Neural progenitor cell (in vitro differentiated cells): ENCODE results near the gene DELE1.

Experiments
- EZH2 ChIP-seq: fragments of 200-600 bp; sonication (generic); IDR thresholded peaks from 2 replicates; pipeline ENCODE4 v1.6.1; 2017; ENCODE audit warnings: antibody characterized with exemption, mild to moderate bottlenecking, moderate library complexity
- TF ChIP-seq, protein P1 (sequence below): fragments of 200-600 bp; sonication (generic); IDR thresholded peaks from 2 replicates; pipeline ENCODE4 v1.5.1; 2017; ENCODE audit warnings: antibody characterized with exemption, mild to moderate bottlenecking

DNA sequence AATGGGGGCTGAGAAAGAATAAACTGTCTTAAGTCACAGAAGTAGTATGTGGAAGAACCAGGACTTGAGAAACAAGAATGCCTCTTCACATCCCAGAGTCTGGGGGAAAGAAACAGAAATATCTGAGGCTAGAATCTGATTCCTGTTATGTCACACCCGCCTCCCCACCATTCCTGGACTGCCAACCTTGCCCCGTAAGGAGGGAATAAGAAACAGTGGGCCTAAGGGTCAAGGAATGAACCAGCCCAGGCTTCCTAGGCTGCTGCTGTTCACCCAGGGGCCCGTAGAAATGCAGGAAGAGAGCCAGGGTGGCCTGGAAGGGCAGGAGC, 49.8 kb upstream of the DELE1 start:
- TF ChIP-seq, protein P1, sequence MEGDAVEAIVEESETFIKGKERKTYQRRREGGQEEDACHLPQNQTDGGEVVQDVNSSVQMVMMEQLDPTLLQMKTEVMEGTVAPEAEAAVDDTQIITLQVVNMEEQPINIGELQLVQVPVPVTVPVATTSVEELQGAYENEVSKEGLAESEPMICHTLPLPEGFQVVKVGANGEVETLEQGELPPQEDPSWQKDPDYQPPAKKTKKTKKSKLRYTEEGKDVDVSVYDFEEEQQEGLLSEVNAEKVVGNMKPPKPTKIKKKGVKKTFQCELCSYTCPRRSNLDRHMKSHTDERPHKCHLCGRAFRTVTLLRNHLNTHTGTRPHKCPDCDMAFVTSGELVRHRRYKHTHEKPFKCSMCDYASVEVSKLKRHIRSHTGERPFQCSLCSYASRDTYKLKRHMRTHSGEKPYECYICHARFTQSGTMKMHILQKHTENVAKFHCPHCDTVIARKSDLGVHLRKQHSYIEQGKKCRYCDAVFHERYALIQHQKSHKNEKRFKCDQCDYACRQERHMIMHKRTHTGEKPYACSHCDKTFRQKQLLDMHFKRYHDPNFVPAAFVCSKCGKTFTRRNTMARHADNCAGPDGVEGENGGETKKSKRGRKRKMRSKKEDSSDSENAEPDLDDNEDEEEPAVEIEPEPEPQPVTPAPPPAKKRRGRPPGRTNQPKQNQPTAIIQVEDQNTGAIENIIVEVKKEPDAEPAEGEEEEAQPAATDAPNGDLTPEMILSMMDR: no peak
- no peak for TF ChIP-seq EZH2
